LNCaP clone FGC (cell line): ENCODE measurements around the gene ARHGAP10.

ENCODE experiments used
- DNase-seq: peaks from one replicate; pipeline ENCODE4 v3.0.0-alpha.2; 2011; ENCODE audit warnings: low read depth
- H3K4me3 ChIP-seq: 2 replicates; pipeline ENCODE4 v1.5.1; 2011; ENCODE audit warnings: mild to moderate bottlenecking, low read depth, low read length, control low read depth
- TF ChIP-seq, protein P1 (sequence below): IDR thresholded peaks from 2 replicates; pipeline ENCODE4 v1.5.1; 2012; ENCODE audit warnings: mild to moderate bottlenecking; ENCODE audit not compliant: control insufficient read depth, insufficient read depth; ENCODE audit errors: extremely low read depth

Gene ARHGAP10

DNA sequence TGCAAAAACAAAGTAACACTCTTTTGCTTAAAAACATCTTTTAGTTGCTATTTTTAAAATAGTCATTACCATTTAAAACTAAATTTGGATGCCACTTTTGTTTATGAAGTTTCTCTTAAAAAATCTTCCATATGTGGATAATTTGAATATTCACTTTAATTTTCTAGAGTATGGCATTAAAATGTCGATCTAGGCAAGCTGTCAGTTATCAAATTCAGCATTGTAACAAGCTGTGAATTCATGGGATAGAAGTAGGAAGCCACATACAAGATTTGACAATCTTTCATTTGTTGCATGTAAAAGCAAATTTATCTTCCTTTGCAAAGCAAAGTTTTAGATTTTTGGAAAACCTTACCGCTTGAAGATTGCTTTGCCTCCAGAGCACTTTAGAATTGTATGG, 191.5 kb downstream of the ARHGAP10 start:
- H3K4me3 ChIP-seq: no peak overlapping the region
- no peak for DNase-seq
- TF ChIP-seq, protein P1, sequence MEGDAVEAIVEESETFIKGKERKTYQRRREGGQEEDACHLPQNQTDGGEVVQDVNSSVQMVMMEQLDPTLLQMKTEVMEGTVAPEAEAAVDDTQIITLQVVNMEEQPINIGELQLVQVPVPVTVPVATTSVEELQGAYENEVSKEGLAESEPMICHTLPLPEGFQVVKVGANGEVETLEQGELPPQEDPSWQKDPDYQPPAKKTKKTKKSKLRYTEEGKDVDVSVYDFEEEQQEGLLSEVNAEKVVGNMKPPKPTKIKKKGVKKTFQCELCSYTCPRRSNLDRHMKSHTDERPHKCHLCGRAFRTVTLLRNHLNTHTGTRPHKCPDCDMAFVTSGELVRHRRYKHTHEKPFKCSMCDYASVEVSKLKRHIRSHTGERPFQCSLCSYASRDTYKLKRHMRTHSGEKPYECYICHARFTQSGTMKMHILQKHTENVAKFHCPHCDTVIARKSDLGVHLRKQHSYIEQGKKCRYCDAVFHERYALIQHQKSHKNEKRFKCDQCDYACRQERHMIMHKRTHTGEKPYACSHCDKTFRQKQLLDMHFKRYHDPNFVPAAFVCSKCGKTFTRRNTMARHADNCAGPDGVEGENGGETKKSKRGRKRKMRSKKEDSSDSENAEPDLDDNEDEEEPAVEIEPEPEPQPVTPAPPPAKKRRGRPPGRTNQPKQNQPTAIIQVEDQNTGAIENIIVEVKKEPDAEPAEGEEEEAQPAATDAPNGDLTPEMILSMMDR: no peak

DNA sequence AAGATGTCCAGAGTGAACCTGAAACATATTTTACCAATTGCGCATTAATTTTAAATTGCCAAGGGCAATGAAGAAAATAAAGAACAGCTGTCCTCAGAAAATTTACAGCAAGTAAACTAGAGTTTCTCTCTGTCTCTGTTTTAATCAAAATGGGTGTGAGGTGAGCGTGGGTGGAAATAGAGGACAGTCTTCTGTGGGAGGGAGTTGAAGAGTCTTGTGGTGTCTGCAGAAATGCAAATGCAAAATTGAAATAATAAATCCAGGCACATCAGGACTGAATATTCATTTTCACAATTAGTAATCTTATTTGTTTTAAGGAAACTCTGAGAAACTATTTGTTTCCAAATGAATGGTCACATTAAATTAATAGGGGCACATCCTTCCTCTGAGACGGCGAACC, 192.0 kb downstream of the ARHGAP10 start:
- DNase-seq: no peak
- H3K4me3 ChIP-seq: no peak overlapping the region
- TF ChIP-seq, protein P1: no peak

DNA sequence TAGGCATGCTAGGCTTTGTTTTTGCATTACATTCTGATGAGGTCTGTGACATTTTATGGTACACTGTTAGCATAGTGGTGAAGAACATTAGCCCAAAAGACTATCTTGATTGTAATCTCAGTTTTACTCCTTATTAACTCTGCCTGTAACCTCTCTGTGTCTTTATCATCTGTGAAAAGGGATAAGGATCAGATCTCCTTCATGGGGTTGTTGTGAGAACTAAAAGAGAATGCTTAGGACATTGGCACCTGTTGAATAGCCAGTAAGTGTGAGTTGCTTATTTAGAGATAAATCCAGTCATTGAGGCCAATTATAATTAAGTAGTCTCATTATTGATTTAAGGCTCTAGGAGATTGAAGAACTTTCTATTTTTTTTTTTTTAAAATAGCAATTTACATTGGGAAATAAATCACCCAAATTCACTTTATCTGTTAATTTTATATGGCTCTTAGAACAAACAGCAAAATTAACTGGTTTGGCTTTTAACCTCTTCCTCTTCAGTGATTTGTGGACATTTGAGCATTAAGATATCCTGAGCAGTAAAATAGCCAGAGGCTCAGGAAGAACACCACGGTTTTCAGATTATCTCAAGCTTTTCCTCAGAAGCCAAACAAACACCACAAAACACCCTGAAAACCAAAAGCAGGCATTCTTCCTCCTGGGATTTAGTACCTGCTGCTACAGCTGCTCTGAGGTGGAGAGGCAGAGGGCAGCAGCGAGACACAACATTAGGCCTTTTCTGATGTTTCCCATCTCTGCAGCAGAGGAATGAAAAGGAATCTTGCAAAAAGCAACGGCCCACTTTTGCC, 192.9 kb downstream of the ARHGAP10 start:
- peak; percentile 63 for DNase-seq
- no peak overlapping the region for H3K4me3 ChIP-seq
- TF ChIP-seq, protein P1: peak; percentile 81

DNA sequence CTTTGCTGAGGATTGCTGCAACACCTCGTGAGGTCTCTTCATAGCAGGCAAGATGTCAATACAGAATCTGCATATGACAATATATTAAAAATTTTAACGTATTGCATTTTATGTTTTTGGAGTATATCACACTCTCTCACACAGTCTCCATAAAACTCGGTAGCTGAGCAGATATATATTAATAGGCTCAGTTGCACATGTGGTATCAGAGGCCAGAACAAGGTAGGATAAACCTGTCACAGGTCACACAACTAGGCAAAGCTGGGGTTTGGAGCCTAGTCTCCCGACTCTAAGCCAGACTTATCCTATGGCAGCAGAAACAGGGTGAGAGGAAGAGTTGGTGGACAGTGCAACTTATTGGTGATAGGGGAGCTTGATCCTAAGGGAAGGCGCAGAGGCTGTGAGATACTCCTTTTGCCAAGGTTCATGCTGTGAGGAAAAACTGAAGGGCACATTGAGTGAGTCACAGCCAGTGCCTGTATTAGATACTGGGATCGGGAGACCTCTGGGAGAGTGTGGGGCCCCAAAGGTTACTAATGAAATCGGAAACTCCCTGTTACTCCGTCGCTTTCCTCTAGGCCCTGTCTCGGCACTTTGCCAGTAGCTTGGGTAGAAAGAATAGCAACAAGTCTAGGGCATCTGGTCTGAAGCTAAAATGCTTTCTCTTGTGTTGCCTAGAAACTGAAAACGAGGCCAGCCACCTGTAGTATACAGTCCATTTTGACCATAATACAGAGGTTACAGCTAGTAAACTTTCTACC, 195.7 kb downstream of the ARHGAP10 start:
- no peak overlapping the region for H3K4me3 ChIP-seq
- TF ChIP-seq, protein P1: no peak
- no peak for DNase-seq

DNA sequence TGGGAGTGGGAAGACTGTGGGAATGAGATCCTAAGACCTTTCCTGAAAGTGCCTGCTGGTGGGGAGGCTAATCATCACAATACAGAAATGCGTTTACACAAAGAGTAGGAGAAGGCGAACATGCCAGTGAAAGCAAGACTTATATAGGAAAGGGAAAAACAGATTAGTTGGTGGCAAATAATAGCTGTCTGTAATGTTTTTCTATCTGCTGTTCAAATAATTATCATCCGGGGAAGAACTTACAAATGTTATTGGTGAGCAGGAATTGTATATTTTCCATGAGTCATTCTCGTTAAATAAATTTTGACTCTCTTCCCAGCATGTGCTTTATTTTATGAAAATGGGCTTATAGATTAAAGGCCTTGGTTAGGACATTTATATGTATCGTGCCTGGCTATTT, 196.5 kb downstream of the ARHGAP10 start:
- TF ChIP-seq, protein P1: no peak

DNA sequence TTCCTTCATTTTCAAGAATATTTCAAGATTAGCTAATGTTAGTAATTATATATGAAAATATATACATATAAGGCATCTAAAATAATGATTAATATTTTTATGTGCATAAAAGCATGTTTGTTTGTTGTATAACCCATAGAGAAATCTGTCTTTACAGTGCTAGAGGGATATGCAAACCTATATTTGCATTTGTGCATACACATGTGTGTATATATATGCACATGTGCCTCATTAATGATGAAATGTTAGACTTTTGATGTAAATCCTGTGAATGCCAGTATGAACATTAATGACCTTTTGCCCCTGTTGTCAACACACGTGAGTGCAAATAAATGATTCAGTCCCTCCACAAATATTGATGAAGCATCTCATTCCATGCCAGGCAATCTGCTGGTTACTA, 197.9 kb downstream of the ARHGAP10 start:
- no peak overlapping the region for H3K4me3 ChIP-seq
- DNase-seq: no peak
- TF ChIP-seq, protein P1: no peak

More for the DNA sequence above, 196.5 kb downstream of the ARHGAP10 start:
- no peak overlapping the region for H3K4me3 ChIP-seq
- DNase-seq: peak; percentile 92
